Uterus (tissue), 2 donors: ENCODE measurements around the gene MRPL18.

Source experiments
- CTCF ChIP-seq, 4 experiments: fragments of 200-600 bp in 2 of 4; fragments of 450-650 bp in 2 of 4; sonication (generic) in 2 of 4; IDR thresholded peaks; one replicate each; pipeline ENCODE4 v1.5.1; 2016 to 2019; ENCODE audit warnings: antibody characterized with exemption in 4 of 4, mild to moderate bottlenecking in 2 of 4, moderate library complexity in 1 of 4
- POLR2A ChIP-seq, 2 donors: fragments of 450-650 bp; IDR thresholded peaks; one replicate each; pipeline ENCODE4 v1.6.1; 2016; ENCODE audit warnings: antibody characterized with exemption in 2 of 2, mild to moderate bottlenecking in 1 of 2, moderate library complexity in 1 of 2

- TF ChIP-seq CTCF (IDR thresholded peaks at IDR 0.05) (no peak), POLR2A (IDR thresholded peaks at IDR 0.05) (no peak)
Measured at GRCh38 chr6:159819932-159820640, 29.8 kb downstream of the MRPL18 start.
